A673 (cell line): Measurements from ENCODE around the gene PALD1. TPM values are rescaled to one million over a fixed set of nuclear protein-coding genes. Genes with fewer than 3 reads are reported as not detected.

Experiments used
- BruUV-seq: library from RNA; stranded (reverse); fragments of 400-500 nt; replicated peaks from 2 replicates; lab custom pipeline; 2021; lab: Mats Ljungman, UMichigan
- CTCF ChIA-PET: fragments of 300-600 bp; sonication (Branson Sonifier 250); formaldehyde crosslinking; loops from one replicate; lab custom pipeline; 2022; ENCODE audit warnings: antibody characterized with exemption; lab: Charles Lee
- POLR2A ChIA-PET: fragments of 300-600 bp; sonication (Branson Sonifier 250); formaldehyde crosslinking; loops from one replicate; lab custom pipeline; 2022; ENCODE audit warnings: antibody characterized with exemption; ENCODE audit not compliant: low non-redundant PET; lab: Charles Lee
- DNase-seq: peaks from one replicate; pipeline ENCODE4 v3.0.0-alpha.2; 2015; ENCODE audit warnings: low spot score
- H3K27ac ChIP-seq: fragments of 200-600 bp; sonication (generic); 2 replicates; pipeline ENCODE4 v1.5.1; 2016; ENCODE audit warnings: mixed run types, low read depth, mild to moderate bottlenecking, mixed read lengths, antibody characterized with exemption, low read length; ENCODE audit not compliant: poor library complexity, severe bottlenecking
- H3K27me3 ChIP-seq: fragments of 200-600 bp; sonication (generic); replicated peaks from 2 replicates; pipeline ENCODE4 v1.6.1; 2017; ENCODE audit warnings: mixed run types, low read depth, mild to moderate bottlenecking, mixed read lengths, antibody characterized with exemption, low read length; ENCODE audit not compliant: insufficient read depth, poor library complexity
- H3K36me3 ChIP-seq: fragments of 200-600 bp; sonication (generic); 2 replicates; pipeline ENCODE4 v1.6.1; 2016; ENCODE audit warnings: mixed run types, mild to moderate bottlenecking, mixed read lengths, antibody characterized with exemption, low read length; ENCODE audit not compliant: insufficient read depth, poor library complexity, severe bottlenecking
- H3K4me1 ChIP-seq: fragments of 200-600 bp; sonication (generic); 2 replicates; pipeline ENCODE4 v1.6.1; 2017; ENCODE audit warnings: mixed run types, mild to moderate bottlenecking, mixed read lengths, antibody characterized with exemption, low read length; ENCODE audit not compliant: insufficient read depth, poor library complexity, severe bottlenecking
- H3K4me3 ChIP-seq: fragments of 200-600 bp; sonication (generic); 2 replicates; pipeline ENCODE4 v1.5.1; 2016; ENCODE audit warnings: low read depth, mixed run types, mild to moderate bottlenecking, mixed read lengths, low read length; ENCODE audit not compliant: poor library complexity, severe bottlenecking
- H3K9me3 ChIP-seq: fragments of 200-600 bp; sonication (generic); 2 replicates; pipeline ENCODE4 v1.6.1; 2016; ENCODE audit warnings: mixed run types, low read depth, mild to moderate bottlenecking, mixed read lengths, antibody characterized with exemption, low read length; ENCODE audit not compliant: poor library complexity, severe bottlenecking
- CTCF ChIP-seq: fragments of 300-800, 200-600 bp; sonication (generic); conservative IDR thresholded peaks from 2 replicates; pipeline ENCODE4 v1.5.1; 2017; ENCODE audit warnings: low read depth, mild to moderate bottlenecking, antibody characterized with exemption, low read length, moderate library complexity, mixed read lengths
- EZH2 ChIP-seq: fragments of 200-600 bp; sonication (generic); IDR thresholded peaks from 2 replicates; pipeline ENCODE4 v1.6.1; 2017; ENCODE audit warnings: borderline replicate concordance, low read depth, mild to moderate bottlenecking, mixed read lengths, antibody characterized with exemption, low read length; ENCODE audit not compliant: poor library complexity, severe bottlenecking
- intact Hi-C: fragments of 100-400 bp; cut with micrococcal nuclease; formaldehyde crosslinking; loops from one replicate; pipeline ENCODE4 v1.10.0; 2022; ENCODE audit not compliant: unreplicated experiment
- total RNA-seq: library from RNA; stranded (reverse); gene quantifications from 2 replicates; pipeline ENCODE4 v1.2.3, GENCODE V29; 2021

The PALD1 gene
- total RNA-seq, 1 experiment from 2014 or later = 9.0 TPM

DNA sequence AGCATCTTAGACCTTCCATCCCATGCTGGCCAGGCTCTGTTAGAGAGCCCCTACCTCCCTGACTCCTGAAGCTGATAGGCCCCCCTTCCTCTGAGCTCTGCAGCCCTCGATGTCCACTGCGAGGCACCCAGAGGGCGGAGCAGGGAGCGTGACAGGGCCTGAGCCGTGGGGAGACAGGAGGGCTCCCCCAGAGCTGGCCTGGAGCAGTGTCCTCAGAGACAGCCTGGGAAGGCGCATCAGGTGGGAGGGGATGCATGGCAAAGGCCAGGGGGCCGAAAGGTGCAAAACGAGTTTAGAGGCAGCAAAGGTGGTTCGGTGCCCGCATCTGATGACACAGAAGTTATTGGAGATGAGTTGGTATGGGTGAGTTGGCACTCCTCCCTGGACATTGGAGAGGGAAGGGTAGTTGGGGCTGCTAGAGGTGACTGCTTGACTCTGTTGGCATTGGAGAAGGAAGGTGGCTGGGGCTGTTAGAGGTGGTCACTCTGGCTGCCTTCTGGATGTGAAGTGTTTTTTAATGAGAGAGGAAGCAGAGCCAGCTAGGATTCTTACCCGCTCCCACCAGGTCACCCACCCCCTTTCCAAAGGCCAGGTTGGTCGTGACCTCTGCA lies 70.9 kb downstream of the PALD1 start:
- ChIA-PET CTCF (interaction anchor here (0.5 to 0.7 kb wide), 3 partner anchors 36 to 189 kb away, joined by 3 to 10 read pairs (median 4); no protein-coding TSS in a partner anchor), POLR2A (no interaction called here)
- H3K27me3 ChIP-seq = no peaks in the 10 kb centered on the region
- peaks cover 31% of the 10 kb centered on the region for H3K4me1 ChIP-seq
- H3K9me3 ChIP-seq = no peaks in the 10 kb centered on the region
- no peak for TF ChIP-seq CTCF
- no peak for TF ChIP-seq EZH2
- no TSS peak for BruUV-seq
- H3K27ac ChIP-seq = no peak overlapping the region
- no peak for DNase-seq
- intact Hi-C loops = no loop called here
- H3K4me3 ChIP-seq = no peak overlapping the region
- no peaks in the 10 kb centered on the region for H3K36me3 ChIP-seq

- POLR2A ChIA-PET = no interaction called here
- no TSS peak for BruUV-seq
- Histone ChIP-seq H3K27me3 (no peaks in the 10 kb centered on the region), H3K36me3 (no peaks in the 10 kb centered on the region), H3K4me3 (no peak overlapping the region), H3K9me3 (no peaks in the 10 kb centered on the region), H3K27ac (no peak overlapping the region), H3K4me1 (peaks cover 31% of the 10 kb centered on the region)
- peak; percentile 87 for TF ChIP-seq CTCF
- TF ChIP-seq EZH2 = no peak
- peak; percentile 73 for DNase-seq
- intact Hi-C loops = loop anchor here (1.0 to 10.0 kb wide), 4 partner anchors 125 to 735 kb away; partner anchors contain the start of gene ADAMTS14
- CTCF ChIA-PET = no interaction called here
Observed at GRCh38 chr10:70549962-70550458, 71.4 kb downstream of the PALD1 start.

DNA sequence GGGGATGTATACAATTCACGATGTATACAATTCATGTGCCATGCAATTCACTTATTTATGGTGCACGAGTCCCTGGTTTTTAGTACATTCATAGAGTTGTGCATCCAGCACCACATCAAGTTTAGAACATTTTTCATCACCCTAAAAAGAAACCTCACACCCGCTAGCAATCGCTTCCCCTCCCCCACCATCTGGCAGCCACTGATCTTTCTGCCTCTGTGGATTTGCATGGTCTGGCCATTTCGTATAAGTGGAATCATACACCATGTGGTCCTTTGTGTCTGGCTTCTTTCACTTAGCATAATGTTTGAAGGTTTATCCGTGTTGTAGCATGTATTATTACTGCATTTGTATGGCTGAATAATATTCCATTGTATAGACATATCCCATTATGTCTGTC lies 71.9 kb downstream of the PALD1 start:
- Histone ChIP-seq H3K9me3 (no peaks in the 10 kb centered on the region), H3K27me3 (no peaks in the 10 kb centered on the region), H3K4me1 (peaks cover 31% of the 10 kb centered on the region), H3K36me3 (no peaks in the 10 kb centered on the region), H3K4me3 (no peak overlapping the region), H3K27ac (no peak overlapping the region)
- intact Hi-C loops = loop anchor here (1.0 to 10.0 kb wide), 4 partner anchors 124 to 734 kb away; partner anchors contain the start of gene ADAMTS14
- CTCF ChIA-PET = no interaction called here
- POLR2A ChIA-PET = no interaction called here
- BruUV-seq = no TSS peak
- TF ChIP-seq EZH2 (no peak), CTCF (no peak)
- no peak for DNase-seq
